Spinal cord (tissue), 10 donors: Measurements from ENCODE around the gene AUH. TPM values are rescaled to one million over a fixed set of nuclear protein-coding genes. Genes with fewer than 3 reads are reported as not detected.

Source experiments
- DNase-seq, 6 donors: peaks; one replicate each; pipeline versions ENCODE4 v3.0.0 to v3.0.0-alpha.2; 2013 to 2015; ENCODE audit warnings: low spot score in 6 of 6, low read depth in 4 of 6
- H3K27ac ChIP-seq: one replicate; pipeline ENCODE4 v1.5.1; 2013; ENCODE audit warnings: low read depth, low read length, control low read depth
- H3K27me3 ChIP-seq: one replicate; pipeline ENCODE4 v1.6.1; 2013; ENCODE audit warnings: low read length; ENCODE audit not compliant: control insufficient read depth, insufficient read depth
- H3K36me3 ChIP-seq: one replicate; pipeline ENCODE4 v1.6.1; 2013; ENCODE audit warnings: low read length; ENCODE audit not compliant: control insufficient read depth, insufficient read depth
- H3K4me1 ChIP-seq: one replicate; pipeline ENCODE4 v1.6.1; 2013; ENCODE audit warnings: low read length; ENCODE audit not compliant: control insufficient read depth, insufficient read depth
- H3K4me3 ChIP-seq: one replicate; pipeline ENCODE4 v1.5.1; 2013; ENCODE audit warnings: low read depth, low read length, control low read depth
- H3K9me3 ChIP-seq: one replicate; pipeline ENCODE4 v1.6.1; 2013; ENCODE audit warnings: low read length; ENCODE audit not compliant: control insufficient read depth, insufficient read depth
- WGBS: methylation state at CpG from one replicate; pipeline ENCODE4 v1.1.5; 2013; ENCODE audit warnings: missing lambda C conversion rate; ENCODE audit not compliant: insufficient coverage; 5-methylcytosine and 5-hydroxymethylcytosine counted together
- polyA plus RNA-seq, 2 donors: library from polyadenylated mRNA; unstranded; fragments of 120-200 nt; gene quantifications; one replicate each; pipeline ENCODE4 v1.2.1, GENCODE V29; 2013; ENCODE audit not compliant: insufficient read length in 2 of 2
- total RNA-seq, 2 donors: library from RNA; depleted of rRNA in 1 of 2; stranded (reverse); fragments of 120-200 nt in 1 of 2; fragments of >200 nt in 1 of 2; gene quantifications; one replicate each; pipeline versions ENCODE4 v1.2.3 to v1.2.4, GENCODE V29; 2013 to 2014
- donor health status: healthy.

Gene AUH
- total and polyA plus RNA-seq, 4 donors, result 19.6 to 34.8 (median 26.5) TPM

- Histone ChIP-seq H3K4me3 (no peak overlapping the region), H3K4me1 (no peaks in the 10 kb centered on the region), H3K36me3 (no peaks in the 10 kb centered on the region), H3K27me3 (no peaks in the 10 kb centered on the region), H3K9me3 (no peaks in the 10 kb centered on the region), H3K27ac (no peak overlapping the region)
- DNase-seq, result no peak
- WGBS, result 97% methylated on average over 6 of the region's 7 CpGs
Observed at GRCh38 chr9:91176426-91176825, 185.3 kb downstream of the AUH start.

GRCh38 chr9:91174772-91175171 lies 186.9 kb downstream of the AUH start:
- Histone ChIP-seq H3K4me3 (no peak overlapping the region), H3K27ac (no peak overlapping the region), H3K9me3 (peaks cover under 1% of the 10 kb centered on the region), H3K36me3 (no peaks in the 10 kb centered on the region), H3K4me1 (no peaks in the 10 kb centered on the region), H3K27me3 (no peaks in the 10 kb centered on the region)
- no CpG with 5 or more reads among the region's 6 CpGs for WGBS
- DNase-seq, result no peak

GRCh38 chr9:91172329-91172728 lies 189.4 kb downstream of the AUH start:
- Histone ChIP-seq H3K27me3 (no peaks in the 10 kb centered on the region), H3K27ac (no peak overlapping the region), H3K4me3 (no peak overlapping the region), H3K9me3 (peaks cover 1% of the 10 kb centered on the region), H3K36me3 (no peaks in the 10 kb centered on the region), H3K4me1 (no peaks in the 10 kb centered on the region)
- WGBS, result no CpG with 5 or more reads among the region's 1 CpG
- DNase-seq, result no peak

GRCh38 chr9:91170951-91171350 lies 190.8 kb downstream of the AUH start:
- Histone ChIP-seq H3K36me3 (no peaks in the 10 kb centered on the region), H3K9me3 (peaks cover 1% of the 10 kb centered on the region), H3K27ac (no peak overlapping the region), H3K4me1 (peaks cover 3% of the 10 kb centered on the region), H3K4me3 (no peak overlapping the region), H3K27me3 (no peaks in the 10 kb centered on the region)
- DNase-seq, result no peak

- H3K9me3 ChIP-seq, result peaks cover 1% of the 10 kb centered on the region
- H3K4me3 ChIP-seq, result no peak overlapping the region
- H3K27ac ChIP-seq, result no peak overlapping the region
- peaks cover 10% of the 10 kb centered on the region for H3K4me1 ChIP-seq
- DNase-seq, result no peak
- no peaks in the 10 kb centered on the region for H3K36me3 ChIP-seq
- WGBS, result 46% methylated on average over 5 of the region's 10 CpGs
- no peaks in the 10 kb centered on the region for H3K27me3 ChIP-seq
Observed at GRCh38 chr9:91166796-91167366, 194.8 kb downstream of the AUH start.

- no peaks in the 10 kb centered on the region for H3K27me3 ChIP-seq
- WGBS, result 86% methylated on average over 17 of the region's 21 CpGs
- no peaks in the 10 kb centered on the region for H3K36me3 ChIP-seq
- peaks cover 1% of the 10 kb centered on the region for H3K9me3 ChIP-seq
- H3K27ac ChIP-seq, result no peak overlapping the region
- DNase-seq, result no peak
- peaks cover 16% of the 10 kb centered on the region for H3K4me1 ChIP-seq
- no peak overlapping the region for H3K4me3 ChIP-seq
Observed at GRCh38 chr9:91164724-91165520, 196.8 kb downstream of the AUH start.

Other genes with a start within 250 kb of the AUH start
- 10 to 100 TPM; 12.0 to 20.4 TPM for gene NFIL3, start 61.9 kb upstream of the AUH start, total RNA-seq
- 10 to 100 TPM; 21.4 TPM for gene NFIL3, start 61.9 kb upstream of the AUH start, polyA plus RNA-seq